DOHH2 (cell line): ENCODE measurements around the gene DHRS7B.

ENCODE experiments used
- CTCF ChIP-seq: fragments of 200-600 bp; sonication (generic); IDR thresholded peaks from one replicate; pipeline ENCODE4 v1.5.1; 2014; ENCODE audit warnings: antibody characterized with exemption, mild to moderate bottlenecking, low read depth, low read length; ENCODE audit not compliant: poor library complexity, severe bottlenecking
- EZH2phosphoT487 ChIP-seq: fragments of 200-600 bp; sonication (generic); IDR thresholded peaks from 2 replicates; pipeline ENCODE4 v1.6.1; 2017; ENCODE audit warnings: borderline replicate concordance, mild to moderate bottlenecking, antibody characterized with exemption, low read length, moderate library complexity, mixed read lengths

- TF ChIP-seq CTCF (no peak), EZH2phosphoT487 (no peak)
These were observed 78.2 kb downstream of the DHRS7B start for GRCh38 chr17:21204935-21205334.
